Activated naive CD8-positive, alpha-beta T cell treated with anti-CD3 and anti-CD28 coated beads, Interleukin-2, amount 10 ng/mL, durations not matched to agents 7 days and 5 days (primary cell): ENCODE results near the gene CRHR2. TPM values are rescaled to one million over a fixed set of nuclear protein-coding genes. Genes with fewer than 3 reads are reported as not detected.

ENCODE experiments used
- ATAC-seq: fragments of 150-1000 bp; cut with Tn5 transposase; one replicate; pipeline ENCODE4 v1.10.0; 2021; ENCODE audit warnings: low read depth, moderate library complexity
- POLR2A ChIA-PET: fragments of 350-600 bp; sonication (Branson Sonifier 250); formaldehyde crosslinking; loops from one replicate; lab custom pipeline; 2021; ENCODE audit warnings: antibody characterized with exemption; lab: Charles Lee
- DNase-seq: peaks from one replicate; pipeline ENCODE4 v3.0.0; 2021
- H3K27ac Mint-ChIP-seq: one replicate; pipeline ENCODE4 v1.8.0; 2022; ENCODE audit warnings: mild to moderate bottlenecking, mixed read lengths
- H3K27me3 Mint-ChIP-seq: one replicate; pipeline ENCODE4 v1.8.0; 2022; ENCODE audit warnings: mild to moderate bottlenecking, moderate library complexity, mixed read lengths
- H3K36me3 Mint-ChIP-seq: one replicate; pipeline ENCODE4 v1.8.0; 2021; ENCODE audit warnings: mild to moderate bottlenecking, mixed read lengths
- H3K4me1 Mint-ChIP-seq: one replicate; pipeline ENCODE4 v1.8.0; 2021; ENCODE audit warnings: mixed read lengths
- H3K4me3 Mint-ChIP-seq: one replicate; pipeline ENCODE4 v1.8.0; 2022; ENCODE audit warnings: mild to moderate bottlenecking, moderate library complexity, mixed read lengths
- H3K9me3 Mint-ChIP-seq: one replicate; pipeline ENCODE4 v1.8.0; 2021; ENCODE audit warnings: mixed read lengths
- total RNA-seq, 2 experiments: library from RNA; stranded (reverse); gene quantifications; one replicate each; pipeline ENCODE4 v1.2.3, GENCODE V29; 2021

The CRHR2 gene
- total RNA-seq, 2 experiments from 2014 or later: not detected

- H3K36me3 Mint-ChIP-seq: peaks cover 56% of the 10 kb centered on the region
- no peak overlapping the region for H3K4me3 Mint-ChIP-seq
- peaks cover 8% of the 10 kb centered on the region for H3K4me1 Mint-ChIP-seq
- no peak for ATAC-seq
- no peak for DNase-seq
- no peaks in the 10 kb centered on the region for H3K27me3 Mint-ChIP-seq
- H3K9me3 Mint-ChIP-seq: no peaks in the 10 kb centered on the region
- POLR2A ChIA-PET: no interaction called here
- H3K27ac Mint-ChIP-seq: no peak overlapping the region
Observed at GRCh38 chr7:30630986-30631385, 51.3 kb downstream of the CRHR2 start.

GRCh38 chr7:30627026-30627425 lies 55.2 kb downstream of the CRHR2 start:
- Mint-ChIP-seq H3K27ac (peak overlapping the region; percentile 51), H3K4me1 (peaks cover 3% of the 10 kb centered on the region), H3K9me3 (no peaks in the 10 kb centered on the region), H3K36me3 (peaks cover 47% of the 10 kb centered on the region), H3K27me3 (no peaks in the 10 kb centered on the region), H3K4me3 (no peak overlapping the region)
- DNase-seq (no peak), ATAC-seq (no peak)
- POLR2A ChIA-PET: no interaction called here

DNA sequence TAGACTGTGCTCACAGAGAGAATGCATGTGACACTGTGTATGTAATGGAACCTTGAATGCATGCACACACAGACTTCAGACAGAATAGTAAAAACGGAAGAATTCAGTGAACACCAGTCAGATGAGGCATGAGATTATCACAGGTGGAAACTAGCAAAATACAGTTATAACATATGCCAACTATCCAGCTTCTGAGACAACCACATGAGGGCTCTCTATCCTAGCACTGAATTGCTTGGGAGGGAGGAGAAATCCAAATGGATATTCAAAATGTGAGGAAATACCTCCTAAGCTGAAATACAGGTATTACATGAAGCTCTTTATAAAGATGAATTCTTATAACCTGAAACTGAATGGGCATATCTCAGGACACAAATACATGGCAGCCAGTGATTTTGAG lies 57.0 kb downstream of the CRHR2 start:
- ATAC-seq: no peak
- no peak overlapping the region for H3K4me3 Mint-ChIP-seq
- POLR2A ChIA-PET: no interaction called here

DNA sequence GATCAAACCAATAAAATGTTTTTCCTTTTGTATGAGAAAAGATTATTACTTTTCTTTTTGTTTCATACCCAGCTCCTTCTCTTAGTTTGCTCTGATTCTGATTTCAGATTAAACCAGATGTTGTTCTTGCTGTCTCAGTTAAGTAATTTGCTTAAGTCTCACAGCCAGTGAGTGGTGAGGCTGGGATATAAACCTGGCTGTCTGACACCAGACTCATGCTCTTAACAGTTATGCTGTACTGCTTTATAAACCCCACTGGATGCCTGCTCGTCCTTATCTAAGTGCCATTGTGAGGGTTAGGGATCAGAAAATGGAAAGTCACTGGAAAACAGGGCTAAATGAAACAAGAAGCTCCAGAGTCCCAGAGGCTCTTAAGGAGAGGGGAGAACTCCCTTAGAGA lies 63.3 kb downstream of the CRHR2 start:
- Mint-ChIP-seq H3K36me3 (peaks cover 47% of the 10 kb centered on the region), H3K9me3 (no peaks in the 10 kb centered on the region), H3K27ac (no peak overlapping the region), H3K27me3 (no peaks in the 10 kb centered on the region), H3K4me3 (no peak overlapping the region), H3K4me1 (peaks cover 5% of the 10 kb centered on the region)
- no peak for DNase-seq
- POLR2A ChIA-PET: interaction anchor here (0.8 to 1.0 kb wide), 2 partner anchors 10 to 14 kb away, joined by 4 to 5 read pairs; no protein-coding TSS in a partner anchor
- no peak for ATAC-seq

More for the DNA sequence above, 57.0 kb downstream of the CRHR2 start:
- no peak for DNase-seq
- H3K9me3 Mint-ChIP-seq: no peaks in the 10 kb centered on the region
- peaks cover 47% of the 10 kb centered on the region for H3K36me3 Mint-ChIP-seq
- no peak overlapping the region for H3K27ac Mint-ChIP-seq
- H3K4me1 Mint-ChIP-seq: peaks cover 3% of the 10 kb centered on the region
- no peaks in the 10 kb centered on the region for H3K27me3 Mint-ChIP-seq

DNA sequence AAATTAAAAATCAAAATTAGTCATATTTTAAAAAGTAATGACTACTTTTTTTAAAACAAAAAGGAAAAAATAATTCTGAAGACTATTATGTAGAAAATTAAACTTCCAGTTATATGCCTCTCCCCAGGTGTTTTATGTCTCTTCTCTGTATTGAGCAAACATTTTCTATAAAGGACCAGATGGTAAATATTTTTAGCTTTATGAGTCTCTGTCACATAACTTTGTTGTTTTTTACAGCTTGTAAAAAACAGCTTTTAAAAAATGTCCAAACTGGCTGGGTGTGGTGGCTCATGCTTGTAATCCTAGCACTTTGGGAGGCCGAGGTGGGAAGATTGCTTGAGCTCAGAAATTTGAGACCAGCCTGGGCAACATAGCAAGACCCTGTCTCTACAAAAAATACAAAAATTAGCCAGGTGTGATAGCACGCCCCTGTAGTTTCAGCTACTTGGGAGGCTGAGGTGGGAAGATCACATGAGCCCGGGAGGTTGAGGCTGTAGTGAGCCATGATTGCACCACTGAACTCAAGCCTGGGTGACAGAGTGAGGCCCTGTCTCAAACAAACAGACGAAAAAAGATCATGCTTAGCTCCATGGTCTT lies 64.1 kb downstream of the CRHR2 start:
- Mint-ChIP-seq H3K27ac (no peak overlapping the region), H3K36me3 (peaks cover 50% of the 10 kb centered on the region), H3K9me3 (no peaks in the 10 kb centered on the region), H3K27me3 (no peaks in the 10 kb centered on the region), H3K4me1 (peaks cover 7% of the 10 kb centered on the region), H3K4me3 (no peak overlapping the region)
- POLR2A ChIA-PET: interaction anchor here (0.8 kb wide), 1 partner anchor 10 kb away, joined by 4 read pairs; no protein-coding TSS in a partner anchor
- ATAC-seq: no peak
- DNase-seq: no peak

GRCh38 chr7:30617359-30617758 lies 64.9 kb downstream of the CRHR2 start:
- peak overlapping the region; percentile 55 for H3K27ac Mint-ChIP-seq
- H3K9me3 Mint-ChIP-seq: no peaks in the 10 kb centered on the region
- POLR2A ChIA-PET: no interaction called here
- ATAC-seq: no peak
- no peaks in the 10 kb centered on the region for H3K27me3 Mint-ChIP-seq
- peaks cover 15% of the 10 kb centered on the region for H3K4me1 Mint-ChIP-seq
- H3K4me3 Mint-ChIP-seq: no peak overlapping the region
- H3K36me3 Mint-ChIP-seq: peaks cover 50% of the 10 kb centered on the region
- no peak for DNase-seq

DNA sequence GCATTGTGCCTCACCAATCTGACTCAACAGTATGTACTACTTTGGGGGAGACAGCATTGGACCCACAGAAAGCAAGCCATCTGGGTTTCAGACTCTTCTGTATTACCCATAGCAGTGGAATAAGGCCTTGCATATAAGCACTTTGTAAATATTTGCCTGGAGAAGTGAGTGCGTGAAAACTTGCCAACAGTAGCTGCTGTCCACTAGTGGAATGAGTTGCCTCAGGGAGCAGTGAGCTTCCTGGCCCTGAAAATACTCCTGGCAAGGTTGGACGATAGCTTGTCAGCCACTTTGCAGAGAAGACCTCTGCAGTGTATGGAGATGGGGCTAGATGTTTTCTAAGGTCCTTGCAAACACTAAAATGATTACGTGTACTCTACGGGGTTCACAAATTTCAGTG lies 65.9 kb downstream of the CRHR2 start:
- H3K36me3 Mint-ChIP-seq: peaks cover 47% of the 10 kb centered on the region
- no peak overlapping the region for H3K4me3 Mint-ChIP-seq
- DNase-seq (no peak), ATAC-seq (no peak)
- H3K4me1 Mint-ChIP-seq: peaks cover 16% of the 10 kb centered on the region
- no peaks in the 10 kb centered on the region for H3K9me3 Mint-ChIP-seq
- POLR2A ChIA-PET: no interaction called here
- no peak overlapping the region for H3K27ac Mint-ChIP-seq
- H3K27me3 Mint-ChIP-seq: no peaks in the 10 kb centered on the region

DNA sequence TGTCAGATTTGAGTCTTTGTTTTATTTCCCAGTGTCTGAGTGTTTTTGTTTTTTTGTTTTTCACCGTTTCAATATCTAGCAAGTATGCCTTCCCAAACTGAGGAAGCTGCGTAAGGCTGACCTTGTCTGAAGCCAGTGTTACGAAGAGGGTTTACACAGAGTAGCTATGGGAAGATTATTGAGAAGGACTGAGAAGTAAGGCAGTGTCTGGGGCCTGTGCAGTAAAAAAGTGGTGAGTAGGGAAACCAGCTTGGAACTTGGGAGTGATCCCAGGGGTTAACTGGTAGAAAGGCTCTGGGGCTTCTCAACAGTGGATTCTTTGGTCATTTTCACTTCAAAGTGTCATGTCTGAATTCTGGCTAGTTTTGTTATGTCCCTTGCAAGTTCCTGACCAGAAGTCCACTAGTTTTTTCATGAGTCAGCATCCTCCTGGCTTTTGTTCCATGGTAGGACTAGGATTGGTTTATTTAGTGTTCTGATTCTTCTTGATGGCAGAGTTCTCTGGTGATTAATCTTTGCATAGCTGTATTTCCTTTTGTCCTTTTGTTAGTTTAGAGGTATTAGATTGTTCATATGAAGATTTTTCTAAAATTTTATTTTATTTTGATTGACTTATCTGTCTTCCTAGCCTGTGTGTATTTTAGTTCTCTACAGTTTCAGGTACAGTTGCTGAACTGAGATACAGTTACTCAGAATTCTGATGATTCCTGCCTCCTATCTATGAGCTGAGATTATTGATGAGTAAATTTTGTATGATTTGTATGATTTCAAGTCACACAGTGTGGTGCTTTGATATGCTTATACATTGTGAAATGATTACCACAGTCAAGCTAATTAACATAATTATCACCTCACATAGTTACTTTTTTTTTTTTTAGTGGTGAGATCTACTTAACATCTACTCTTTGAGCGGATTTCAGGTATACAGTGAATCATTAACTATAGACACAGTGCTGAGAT lies 68.6 kb downstream of the CRHR2 start:
- peaks cover 24% of the 10 kb centered on the region for H3K4me1 Mint-ChIP-seq
- H3K27ac Mint-ChIP-seq: no peak overlapping the region
- POLR2A ChIA-PET: interaction anchor here (0.6 kb wide), 1 partner anchor 20 kb away, joined by 3 read pairs; no protein-coding TSS in a partner anchor
- DNase-seq (no peak), ATAC-seq (no peak)
- no peaks in the 10 kb centered on the region for H3K9me3 Mint-ChIP-seq
- H3K36me3 Mint-ChIP-seq: peaks cover 53% of the 10 kb centered on the region
- no peak overlapping the region for H3K4me3 Mint-ChIP-seq
- H3K27me3 Mint-ChIP-seq: no peaks in the 10 kb centered on the region

- no peaks in the 10 kb centered on the region for H3K9me3 Mint-ChIP-seq
- peaks cover 24% of the 10 kb centered on the region for H3K4me1 Mint-ChIP-seq
- H3K27me3 Mint-ChIP-seq: no peaks in the 10 kb centered on the region
- peak overlapping the region; percentile 55 for H3K27ac Mint-ChIP-seq
- ATAC-seq (no peak), DNase-seq (no peak)
- H3K4me3 Mint-ChIP-seq: no peak overlapping the region
- POLR2A ChIA-PET: no interaction called here
- peaks cover 58% of the 10 kb centered on the region for H3K36me3 Mint-ChIP-seq
Observed at GRCh38 chr7:30612658-30613265, 69.5 kb downstream of the CRHR2 start.

GRCh38 chr7:30605832-30606231 lies 76.4 kb downstream of the CRHR2 start:
- Mint-ChIP-seq H3K27ac (no peak overlapping the region), H3K27me3 (no peaks in the 10 kb centered on the region), H3K9me3 (no peaks in the 10 kb centered on the region), H3K4me1 (peaks cover 21% of the 10 kb centered on the region), H3K4me3 (no peak overlapping the region), H3K36me3 (peaks cover 56% of the 10 kb centered on the region)
- DNase-seq (no peak), ATAC-seq (no peak)
- POLR2A ChIA-PET: interaction anchor here (0.6 kb wide), 1 partner anchor 275 kb away, joined by 3 read pairs; no protein-coding TSS in a partner anchor

DNA sequence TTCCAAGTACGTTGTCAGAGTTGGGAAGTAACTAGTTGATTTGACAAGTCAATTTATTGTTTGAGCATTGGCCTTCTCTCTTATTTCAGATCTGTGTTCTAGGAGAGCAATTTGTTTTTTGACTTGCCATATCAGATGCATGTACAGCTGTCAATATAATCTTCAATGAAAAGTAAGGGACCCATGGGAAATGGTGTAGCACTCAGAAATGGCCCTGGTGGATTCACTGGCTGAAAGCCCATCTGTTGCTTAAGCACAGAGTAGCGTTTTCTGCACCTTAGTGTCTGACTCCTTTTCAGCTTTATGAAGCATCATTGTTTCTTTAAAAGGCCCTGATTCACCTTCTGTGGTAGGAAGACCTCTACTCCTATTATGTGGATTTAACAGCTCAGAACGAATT lies 77.4 kb downstream of the CRHR2 start:
- ATAC-seq: no peak
- POLR2A ChIA-PET: interaction anchor here (0.9 kb wide), 1 partner anchor 15 kb away, joined by 5 read pairs; no protein-coding TSS in a partner anchor
- peaks cover 57% of the 10 kb centered on the region for H3K36me3 Mint-ChIP-seq
- H3K4me1 Mint-ChIP-seq: peaks cover 16% of the 10 kb centered on the region
- no peak overlapping the region for H3K4me3 Mint-ChIP-seq
- DNase-seq: no peak
- H3K27me3 Mint-ChIP-seq: no peaks in the 10 kb centered on the region
- no peak overlapping the region for H3K27ac Mint-ChIP-seq
- no peaks in the 10 kb centered on the region for H3K9me3 Mint-ChIP-seq
